Testis (tissue), 3 donors: ENCODE measurements around the gene IGF1R. TPM values are rescaled to one million over a fixed set of nuclear protein-coding genes. Genes with fewer than 3 reads are reported as not detected.

Experiments
- DNase-seq: peaks from one replicate; pipeline ENCODE4 v3.0.0-alpha.2; 2019
- H3K27ac ChIP-seq, 2 donors: fragments of 200-600 bp; sonication (generic); one replicate each; pipeline ENCODE4 v1.5.1; 2019
- H3K27me3 ChIP-seq: fragments of 200-600 bp; sonication (generic); one replicate; pipeline ENCODE4 v1.5.1; 2019
- H3K36me3 ChIP-seq: fragments of 200-600 bp; sonication (generic); one replicate; pipeline ENCODE4 v1.5.1; 2017; ENCODE audit warnings: low read depth; ENCODE audit errors: missing control alignments
- H3K4me1 ChIP-seq: fragments of 200-600 bp; sonication (generic); one replicate; pipeline ENCODE4 v1.5.1; 2019
- H3K4me3 ChIP-seq, 2 donors: fragments of 200-600 bp; sonication (generic); one replicate each; pipeline ENCODE4 v1.5.1; 2017 to 2019
- H3K9me3 ChIP-seq: fragments of 200-600 bp; sonication (generic); one replicate; pipeline ENCODE4 v1.5.1; 2017
- POLR2A ChIP-seq: fragments of 450-650 bp; IDR thresholded peaks from one replicate; pipeline ENCODE4 v1.6.1; 2017; ENCODE audit warnings: antibody characterized with exemption, mild to moderate bottlenecking, moderate library complexity
- WGBS, 2 donors: methylation state at CpG; one replicate each; pipeline ENCODE4 v1.1.5; 2018; 5-methylcytosine and 5-hydroxymethylcytosine counted together
- intact Hi-C: fragments of 100-400 bp; cut with DNase I; formaldehyde crosslinking; loops from one replicate; pipeline ENCODE4 v1.15.1; 2023; ENCODE audit warnings: low total_unique reads
- polyA plus RNA-seq: library from polyadenylated mRNA; stranded (reverse); fragments of 350-450 nt; fragmentation: Illumina TruSeq; extraction: RNeasy Lipid Tissue Mini Kit (QIAGEN cat#74804); gene quantifications from one replicate; pipeline ENCODE4 v1.2.3, GENCODE V29; 2014; ENCODE audit warnings: low read depth, low replicate concordance; ENCODE audit not compliant: insufficient read depth
- total RNA-seq, 2 donors: library from RNA; depleted of rRNA; stranded (reverse); fragments of >200 nt; gene quantifications; one replicate each; pipeline ENCODE4 v1.2.3, GENCODE V29; 2016
- TF ChIP-seq, protein P1 (sequence below), 3 experiments: fragments of 450-650 bp in 2 of 3; fragments of 200-600 bp in 1 of 3; sonication (generic) in 1 of 3; IDR thresholded peaks; one replicate each; pipeline ENCODE4 v1.5.1; 2016 to 2019; ENCODE audit warnings: antibody characterized with exemption in 3 of 3, mild to moderate bottlenecking in 2 of 3, moderate library complexity in 1 of 3

IGF1R gene
- total and polyA plus RNA-seq, 3 donors from 2014 or later: 25.8 to 172 (median 157) TPM

DNA sequence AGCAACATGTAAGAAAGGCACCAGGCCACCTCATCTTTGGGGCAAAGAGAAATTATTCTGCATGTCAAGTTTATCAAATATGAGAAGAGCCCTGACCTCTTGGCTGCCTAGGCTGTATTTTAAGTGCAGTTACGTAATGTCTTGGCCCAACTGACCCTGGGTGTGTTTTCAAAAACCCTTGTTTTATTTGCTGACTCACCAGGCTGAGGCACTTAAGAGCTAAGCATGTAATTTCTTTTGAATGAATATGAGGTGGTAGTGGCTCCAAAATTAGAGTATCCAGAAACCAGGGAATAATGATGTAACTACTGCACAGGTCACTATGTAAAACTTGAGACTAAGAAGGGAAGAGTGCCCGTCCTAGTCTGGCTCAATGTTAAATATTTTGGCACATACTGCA is 335.0 kb downstream of the IGF1R start:
- no peak for TF ChIP-seq POLR2A
- TF ChIP-seq, protein P1, sequence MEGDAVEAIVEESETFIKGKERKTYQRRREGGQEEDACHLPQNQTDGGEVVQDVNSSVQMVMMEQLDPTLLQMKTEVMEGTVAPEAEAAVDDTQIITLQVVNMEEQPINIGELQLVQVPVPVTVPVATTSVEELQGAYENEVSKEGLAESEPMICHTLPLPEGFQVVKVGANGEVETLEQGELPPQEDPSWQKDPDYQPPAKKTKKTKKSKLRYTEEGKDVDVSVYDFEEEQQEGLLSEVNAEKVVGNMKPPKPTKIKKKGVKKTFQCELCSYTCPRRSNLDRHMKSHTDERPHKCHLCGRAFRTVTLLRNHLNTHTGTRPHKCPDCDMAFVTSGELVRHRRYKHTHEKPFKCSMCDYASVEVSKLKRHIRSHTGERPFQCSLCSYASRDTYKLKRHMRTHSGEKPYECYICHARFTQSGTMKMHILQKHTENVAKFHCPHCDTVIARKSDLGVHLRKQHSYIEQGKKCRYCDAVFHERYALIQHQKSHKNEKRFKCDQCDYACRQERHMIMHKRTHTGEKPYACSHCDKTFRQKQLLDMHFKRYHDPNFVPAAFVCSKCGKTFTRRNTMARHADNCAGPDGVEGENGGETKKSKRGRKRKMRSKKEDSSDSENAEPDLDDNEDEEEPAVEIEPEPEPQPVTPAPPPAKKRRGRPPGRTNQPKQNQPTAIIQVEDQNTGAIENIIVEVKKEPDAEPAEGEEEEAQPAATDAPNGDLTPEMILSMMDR (IDR thresholded peaks at IDR 0.05): no peak
- H3K4me1 ChIP-seq: no peaks in the 10 kb centered on the region
- H3K9me3 ChIP-seq: no peaks in the 10 kb centered on the region
- H3K27ac ChIP-seq: no peak overlapping the region
- H3K4me3 ChIP-seq: no peak overlapping the region
- DNase-seq: peak; percentile 37
- no peaks in the 10 kb centered on the region for H3K27me3 ChIP-seq
- WGBS, 2 donors: 39 to 46% methylated on average over 2 of the region's 2 CpGs
- intact Hi-C loops: no loop called here
- no peaks in the 10 kb centered on the region for H3K36me3 ChIP-seq

DNA sequence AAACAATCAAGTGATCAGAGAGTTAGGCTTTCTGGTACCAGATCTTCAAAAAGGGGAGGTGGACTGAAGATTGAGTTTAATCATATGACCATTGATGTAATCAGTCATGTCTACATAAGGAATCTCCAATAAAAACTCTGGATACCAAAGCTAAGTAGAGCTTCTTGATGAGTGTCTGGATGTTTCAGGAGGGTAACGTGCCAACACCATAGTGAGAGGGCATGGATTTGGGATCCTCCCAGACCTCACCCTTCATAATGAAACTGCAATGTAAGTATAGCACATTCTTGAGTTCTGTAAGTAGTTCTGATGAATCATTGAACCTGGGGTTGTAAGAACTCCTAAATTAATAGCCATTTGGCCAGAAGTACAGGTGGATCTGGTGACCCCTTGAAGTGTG is 337.9 kb downstream of the IGF1R start:
- Histone ChIP-seq H3K27ac (no peak overlapping the region), H3K27me3 (no peaks in the 10 kb centered on the region), H3K4me3 (no peak overlapping the region), H3K36me3 (no peaks in the 10 kb centered on the region), H3K9me3 (no peaks in the 10 kb centered on the region), H3K4me1 (no peaks in the 10 kb centered on the region)
- intact Hi-C loops: no loop called here
- no peak for DNase-seq
- TF ChIP-seq, protein P1 (IDR thresholded peaks at IDR 0.05): no peak
- no peak for TF ChIP-seq POLR2A
- 93 to 100% methylated on average over 1 of the region's 1 CpG for WGBS, 2 donors

DNA sequence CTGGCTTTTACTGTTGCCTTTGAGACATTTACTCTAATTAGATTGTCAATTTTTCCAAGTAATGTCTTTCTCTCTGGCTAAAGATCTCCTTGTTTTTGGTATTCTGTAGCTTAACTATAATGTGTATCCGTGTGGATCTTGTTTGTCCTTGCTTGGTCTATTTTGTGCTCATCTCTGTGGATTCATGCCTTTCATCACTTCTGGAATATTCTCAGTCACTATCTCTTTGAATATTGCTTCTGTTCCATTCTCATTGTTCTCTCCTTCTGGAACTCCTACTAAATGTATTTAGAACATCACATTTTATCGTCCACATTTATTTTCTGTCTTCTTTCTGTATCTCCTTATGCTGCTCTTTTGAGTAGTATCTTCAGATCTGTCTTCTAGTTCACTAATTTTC is 346.6 kb downstream of the IGF1R start:
- no peak for DNase-seq
- no peaks in the 10 kb centered on the region for H3K36me3 ChIP-seq
- H3K27ac ChIP-seq: no peak overlapping the region
- WGBS, 2 donors: 94 to 96% methylated on average over 2 of the region's 2 CpGs
- no peaks in the 10 kb centered on the region for H3K9me3 ChIP-seq
- H3K4me1 ChIP-seq: no peaks in the 10 kb centered on the region
- no peak overlapping the region for H3K4me3 ChIP-seq
- no peaks in the 10 kb centered on the region for H3K27me3 ChIP-seq
- intact Hi-C loops: no loop called here
- no peak for TF ChIP-seq POLR2A
- TF ChIP-seq, protein P1 (IDR thresholded peaks at IDR 0.05): no peak

DNA sequence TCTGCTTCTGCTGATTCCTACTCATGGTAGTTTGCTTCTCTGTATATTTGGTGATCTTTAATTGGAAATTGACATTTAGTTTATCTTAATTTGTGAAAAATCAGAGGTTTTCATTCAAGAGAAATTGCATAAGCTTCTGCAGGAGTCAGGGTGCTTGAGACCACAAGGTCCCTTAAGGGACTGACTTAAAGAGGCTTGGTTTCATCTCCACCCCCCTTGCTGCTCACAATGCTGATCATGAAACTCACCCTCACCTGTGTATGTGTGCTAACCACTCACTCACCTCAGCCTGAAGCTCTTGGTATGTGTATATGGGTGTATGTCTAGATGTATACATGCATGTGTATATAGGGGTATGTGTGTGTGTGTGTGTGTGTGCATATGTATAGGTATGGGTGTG is 347.8 kb downstream of the IGF1R start:
- Histone ChIP-seq H3K4me1 (no peaks in the 10 kb centered on the region), H3K27me3 (no peaks in the 10 kb centered on the region), H3K36me3 (no peaks in the 10 kb centered on the region), H3K9me3 (no peaks in the 10 kb centered on the region), H3K27ac (no peak overlapping the region), H3K4me3 (no peak overlapping the region)
- intact Hi-C loops: no loop called here
- no peak for TF ChIP-seq POLR2A
- TF ChIP-seq, protein P1 (IDR thresholded peaks at IDR 0.05): no peak
- DNase-seq: no peak

DNA sequence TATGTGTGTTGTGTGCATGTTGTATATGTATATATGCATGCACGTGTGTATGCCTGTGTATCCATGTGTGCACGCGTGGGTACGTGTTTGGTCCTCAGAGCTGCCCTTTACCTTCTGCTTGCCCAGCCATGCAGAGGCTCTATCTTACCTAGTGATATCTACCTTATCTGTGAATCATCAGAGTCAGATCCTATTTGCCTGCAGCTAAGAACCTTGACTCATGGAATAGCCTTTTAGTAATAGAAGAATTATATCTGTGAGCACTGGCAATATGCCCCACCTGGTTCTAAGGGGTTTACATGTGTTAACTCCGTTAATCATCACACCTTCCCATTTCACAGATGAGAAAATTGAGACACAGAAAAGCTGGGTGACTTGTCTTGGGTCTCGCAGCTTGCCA is 348.3 kb downstream of the IGF1R start:
- WGBS, 2 donors: 97% methylated on average over 6 of the region's 6 CpGs
- intact Hi-C loops: no loop called here
- TF ChIP-seq, protein P1 (IDR thresholded peaks at IDR 0.05): no peak

More for the DNA sequence above, 348.3 kb downstream of the IGF1R start:
- H3K36me3 ChIP-seq: no peaks in the 10 kb centered on the region
- no peak for DNase-seq
- H3K9me3 ChIP-seq: no peaks in the 10 kb centered on the region
- H3K4me1 ChIP-seq: no peaks in the 10 kb centered on the region
- no peaks in the 10 kb centered on the region for H3K27me3 ChIP-seq
- no peak overlapping the region for H3K27ac ChIP-seq
- H3K4me3 ChIP-seq: no peak overlapping the region
